Stimulated activated naive CD4-positive, alpha-beta T cell (primary cell): Measurements from ENCODE around the gene GSTM2.
A peak's percentile ranks its signal among the peaks of the same experiment; 100 is the strongest.
"Not testable (repeated sequence)": the region's sequence is repeated elsewhere in the genome, so short reads cannot be mapped to it uniquely, and the experiment has no call there.

Experiments
- DNase-seq, 6 experiments: peaks; one replicate each; lab custom pipeline; 2025; lab: John Stamatoyannopoulos, UW

GSTM2 gene

GRCh38 chr1:109677459-109677858 is 9.6 kb downstream of the GSTM2 start:
- DNase-seq = no peak

GRCh38 chr1:109678637-109679036 is 10.8 kb downstream of the GSTM2 start:
- not testable (repeated sequence) for DNase-seq

DNA sequence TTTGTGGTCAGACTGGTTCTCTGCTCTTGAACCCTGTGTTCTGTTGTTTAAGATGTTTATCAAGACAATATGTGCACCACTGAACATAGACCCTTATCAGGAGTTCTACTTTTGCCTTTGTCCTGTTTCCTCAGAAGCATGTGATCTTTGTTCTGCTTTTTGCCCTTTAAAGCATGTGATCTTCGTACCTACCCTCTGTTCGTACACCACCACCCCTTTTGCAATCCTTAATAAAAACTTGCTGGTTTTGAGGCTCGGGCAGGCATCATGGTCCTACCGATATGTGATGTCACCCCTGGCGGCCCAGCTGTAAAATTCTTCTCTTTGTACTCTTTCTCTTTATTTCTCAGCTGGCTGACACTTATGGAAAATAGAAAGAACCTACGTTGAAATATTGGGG is 16.9 kb downstream of the GSTM2 start:
- not testable (repeated sequence) for DNase-seq

DNA sequence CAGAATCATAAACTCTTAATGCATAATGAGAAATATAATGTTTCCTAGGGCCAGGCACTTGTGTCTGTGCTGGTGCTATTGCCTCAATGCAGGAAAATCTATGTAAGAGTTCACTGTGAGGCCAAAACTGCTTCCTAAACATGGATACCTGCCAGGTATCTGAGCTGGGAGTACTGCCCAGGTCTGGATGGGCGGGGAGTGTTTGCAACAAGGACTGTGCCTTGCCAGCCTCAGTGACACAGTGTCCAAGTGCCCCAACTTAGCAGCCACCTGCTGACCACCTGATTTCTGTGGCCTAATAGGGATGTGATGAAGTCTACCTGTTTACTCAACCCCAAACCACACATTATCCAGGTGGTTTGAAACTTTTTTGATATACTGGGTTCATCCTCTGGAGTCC is 17.5 kb downstream of the GSTM2 start:
- DNase-seq = not testable (repeated sequence)

DNA sequence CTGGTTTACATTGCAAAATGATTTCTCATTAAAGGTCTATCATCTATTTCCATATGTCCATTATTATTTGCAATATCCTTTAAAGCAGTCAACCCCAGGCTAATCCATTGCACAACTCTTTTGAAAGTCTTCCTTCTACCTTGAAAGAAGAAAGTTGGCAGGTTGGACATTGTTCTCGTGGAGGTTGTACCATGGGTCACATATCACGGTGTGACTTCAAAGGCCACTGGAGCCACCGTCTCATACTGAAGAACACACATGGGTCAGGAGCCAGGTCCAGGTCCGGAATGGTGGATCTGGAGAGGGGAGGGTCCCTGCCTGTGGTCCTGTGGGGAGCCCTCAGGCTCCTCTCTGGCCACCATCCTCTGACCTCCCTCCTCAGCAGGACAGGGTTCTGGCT is 18.0 kb downstream of the GSTM2 start:
- DNase-seq = not testable (repeated sequence)

GRCh38 chr1:109687109-109687508 is 19.3 kb downstream of the GSTM2 start:
- not testable (repeated sequence) for DNase-seq

- peak in 3 of 6 experiments; percentile 62 to 81 (median 78) for DNase-seq
These were observed 20.0 kb downstream of the GSTM2 start, which contains the start of gene GSTM1 for GRCh38 chr1:109687641-109688499. Gene GSTM1 (plus strand): TSS chr1:109687817. CDS start chr1:109687874, 57 bp downstream.

- no peak for DNase-seq
These were observed 22.1 kb downstream of the GSTM2 start for GRCh38 chr1:109689844-109690405.

GRCh38 chr1:109691759-109692158 is 23.9 kb downstream of the GSTM2 start:
- DNase-seq = no peak

DNA sequence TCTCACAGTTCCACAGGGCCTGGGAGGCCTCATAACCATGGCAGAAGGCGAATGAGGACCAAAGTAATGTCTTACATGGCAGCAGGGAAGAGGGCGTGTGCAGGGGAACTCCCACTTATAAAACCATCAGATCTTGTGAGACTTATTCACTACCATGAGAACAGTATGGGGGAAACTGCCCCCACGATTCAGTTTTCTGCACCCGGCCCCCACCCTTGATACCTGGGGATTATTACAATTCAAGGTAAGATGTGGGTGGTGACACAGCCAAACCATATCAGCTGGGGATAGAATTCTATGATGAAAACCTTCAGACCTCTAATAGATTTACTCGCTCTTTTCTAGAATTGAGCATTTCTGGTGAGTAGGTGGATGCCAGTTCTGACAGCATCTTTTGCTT is 26.5 kb downstream of the GSTM2 start:
- not testable (repeated sequence) for DNase-seq

- not testable (repeated sequence) for DNase-seq
These were observed 27.3 kb downstream of the GSTM2 start for GRCh38 chr1:109695138-109695537.

DNA sequence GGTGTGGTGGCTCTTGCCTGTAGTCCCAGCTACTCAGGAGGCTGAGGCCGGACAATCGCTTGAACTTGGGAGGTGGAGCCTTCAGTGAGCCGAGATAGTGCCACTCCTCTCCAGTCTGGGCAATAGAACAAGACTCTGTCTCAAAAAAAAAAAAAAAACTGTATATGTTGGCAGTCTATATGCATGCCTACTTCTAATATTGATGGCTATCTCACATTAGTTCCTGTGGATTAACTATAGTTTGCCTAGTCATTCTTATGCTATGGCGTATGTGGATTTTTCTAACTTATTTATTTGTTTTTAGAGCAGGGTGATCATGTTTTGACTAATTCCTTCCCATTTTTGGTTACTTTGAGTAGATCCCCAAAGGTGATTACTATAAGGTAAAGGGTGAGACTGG is 29.2 kb downstream of the GSTM2 start:
- no peak for DNase-seq

DNA sequence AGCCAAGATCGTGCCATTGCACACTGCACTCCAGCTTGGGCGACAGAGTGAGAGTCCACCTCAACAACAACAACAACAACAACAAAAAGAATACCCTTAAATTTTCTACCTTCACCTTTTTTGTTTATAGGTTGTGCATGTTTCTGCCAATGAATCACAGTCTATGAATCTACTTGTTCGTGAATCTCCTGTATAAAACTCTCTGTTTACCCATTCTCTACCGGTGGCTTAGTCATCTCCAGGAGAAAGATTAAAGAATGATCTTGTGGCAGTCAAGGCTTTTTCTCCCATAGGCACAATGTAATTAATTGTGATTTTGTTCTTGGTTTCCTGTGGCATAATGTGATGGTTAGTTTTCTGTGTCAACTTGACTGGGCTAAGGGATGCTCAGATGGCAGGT is 30.0 kb downstream of the GSTM2 start:
- not testable (repeated sequence) for DNase-seq

DNA sequence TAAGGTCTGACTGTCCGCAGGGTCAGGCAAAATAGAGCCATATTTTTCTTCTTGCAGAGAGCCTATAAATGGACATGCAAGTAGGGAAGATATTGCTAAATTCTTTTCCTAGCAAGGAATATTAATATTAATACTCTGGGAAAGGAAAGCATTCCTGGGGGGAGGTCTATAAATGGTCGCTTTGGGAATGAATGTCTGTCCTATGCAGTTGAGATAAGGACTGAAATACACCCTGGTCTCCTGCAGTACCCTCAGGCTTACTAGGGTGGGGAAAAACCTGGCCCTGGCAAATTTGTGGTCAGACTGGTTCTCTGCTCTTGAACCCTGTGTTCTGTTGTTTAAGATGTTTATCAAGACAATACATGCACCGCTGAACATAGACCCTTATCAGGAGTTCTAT is 35.1 kb downstream of the GSTM2 start:
- not testable (repeated sequence) for DNase-seq

DNA sequence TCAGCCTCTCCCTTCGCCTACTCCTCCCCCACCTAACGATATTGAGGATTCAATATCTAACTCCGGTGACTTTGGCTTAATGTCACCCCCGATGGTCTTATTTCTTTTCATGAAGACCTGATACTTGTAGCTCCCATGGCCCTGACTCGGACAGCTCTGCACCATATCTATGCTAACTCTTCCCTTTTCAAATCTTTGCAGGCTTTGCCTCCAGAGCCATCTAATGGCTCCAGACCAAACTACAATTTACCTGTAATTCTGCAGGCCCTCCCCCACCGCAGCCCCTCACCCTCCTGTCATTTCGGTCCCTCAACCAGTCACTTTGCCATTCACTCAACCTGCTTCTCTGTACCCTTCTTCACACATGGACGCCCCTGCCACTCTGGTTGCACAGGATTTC is 36.3 kb downstream of the GSTM2 start:
- no peak for DNase-seq

GRCh38 chr1:109705411-109705810 is 37.6 kb downstream of the GSTM2 start:
- no peak for DNase-seq

DNA sequence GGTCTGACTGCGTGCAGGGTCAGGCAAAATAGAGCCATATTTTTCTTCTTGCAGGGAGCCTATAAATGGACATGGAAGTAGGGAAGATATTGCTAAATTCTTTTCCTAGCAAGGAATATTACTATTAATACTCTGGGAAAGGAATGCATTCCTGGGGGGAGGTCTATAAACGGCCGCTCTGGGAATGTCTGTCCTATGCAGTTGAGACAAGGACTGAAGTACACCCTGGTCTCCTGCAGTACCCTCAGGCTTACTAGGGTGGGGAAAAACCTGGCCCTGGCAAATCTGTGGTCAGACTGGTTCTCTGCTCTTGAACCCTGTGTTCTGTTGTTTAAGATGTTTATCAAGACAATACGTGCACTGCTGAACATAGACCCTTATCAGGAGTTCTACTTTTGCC is 41.1 kb downstream of the GSTM2 start:
- not testable (repeated sequence) for DNase-seq

GRCh38 chr1:109709822-109710221 is 42.0 kb downstream of the GSTM2 start:
- not testable (repeated sequence) for DNase-seq

DNA sequence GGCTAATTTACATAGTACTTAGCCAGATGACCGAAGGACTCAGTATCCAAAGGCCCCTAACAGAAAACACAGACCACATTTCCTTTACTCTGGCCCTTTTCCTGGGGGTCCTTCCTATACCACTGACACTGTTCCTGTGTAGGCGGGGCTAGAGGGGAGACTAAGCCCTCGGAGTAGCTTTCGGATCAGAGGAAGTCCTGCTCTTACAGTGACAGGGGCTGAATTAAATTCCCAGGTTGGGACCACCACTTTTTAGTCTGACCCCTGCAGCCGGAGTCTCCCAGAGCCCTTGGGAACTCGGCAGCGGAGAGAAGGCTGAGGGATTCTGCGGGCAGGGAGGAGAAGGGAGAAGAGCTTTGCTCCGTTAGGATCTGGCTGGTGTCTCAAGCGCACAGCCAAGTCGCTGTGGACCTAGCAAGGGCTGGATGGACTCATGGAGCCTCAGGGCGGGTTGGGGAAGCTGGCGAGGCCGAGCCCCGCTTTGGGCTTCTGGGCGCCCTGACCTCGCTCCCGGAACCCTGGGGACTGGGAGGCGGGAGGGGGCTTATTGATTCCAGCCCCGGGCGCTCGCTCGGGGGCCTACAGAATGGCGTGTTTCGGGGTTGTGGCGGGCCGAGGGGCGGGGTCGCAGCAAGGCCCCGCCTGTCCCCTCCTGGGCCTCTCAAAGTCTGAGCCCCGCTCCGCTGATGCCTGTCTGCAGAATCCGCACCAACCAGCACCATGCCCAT is 43.9 kb downstream of the GSTM2 start, which contains the start of gene GSTM5:
Gene GSTM5 (plus strand): TSS at position 659 of the 728 bp plus-strand sequence. CDS start 62 bp downstream, at position 721.
- not testable (repeated sequence) for DNase-seq

DNA sequence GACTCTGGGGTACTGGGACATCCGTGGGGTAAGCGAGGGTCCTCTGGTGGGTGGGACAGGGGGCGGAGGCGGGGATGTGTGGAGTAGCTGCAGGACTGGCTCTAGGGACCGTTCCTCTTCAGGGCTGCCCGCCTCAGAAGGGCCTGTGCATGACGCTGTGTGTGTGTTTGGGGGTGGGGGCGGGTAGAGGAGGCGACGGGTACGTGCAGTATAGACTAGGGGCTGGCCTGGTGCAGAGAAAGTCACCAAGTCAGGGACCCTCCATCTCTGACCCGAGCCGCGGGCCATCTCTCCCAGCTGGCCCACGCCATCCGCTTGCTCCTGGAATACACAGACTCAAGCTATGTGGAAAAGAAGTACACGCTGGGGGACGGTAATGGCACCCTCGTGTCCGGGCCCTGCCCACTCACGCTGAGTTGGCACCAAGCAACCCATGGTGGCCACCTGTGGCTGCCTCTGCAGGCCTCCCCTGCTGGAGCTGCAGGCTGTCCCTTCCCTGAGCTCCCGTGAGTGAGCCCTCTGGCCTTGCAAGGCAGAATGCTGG is 44.5 kb downstream of the GSTM2 start:
- no peak for DNase-seq

DNA sequence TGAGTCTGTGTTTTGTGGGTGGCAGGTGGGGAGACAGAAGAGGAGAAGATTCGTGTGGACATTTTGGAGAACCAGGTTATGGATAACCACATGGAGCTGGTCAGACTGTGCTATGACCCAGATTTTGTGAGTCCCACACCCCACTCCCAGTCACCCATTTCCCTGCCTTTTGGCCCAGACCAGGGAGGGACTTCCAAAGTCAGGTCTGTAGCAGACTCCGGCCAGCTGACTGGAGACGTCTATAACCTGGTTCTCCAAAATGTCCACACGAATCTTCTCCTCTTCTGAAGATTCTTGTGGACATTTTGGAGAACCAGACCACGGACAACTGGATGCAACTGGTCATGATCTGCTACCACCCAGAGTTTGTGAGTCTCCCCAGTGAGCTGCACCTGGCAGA is 45.8 kb downstream of the GSTM2 start:
- DNase-seq = no peak
